Stimulated activated CD8-positive, alpha-beta memory T cell treated with anti-CD3 and anti-CD28 coated beads, Interleukin-2, amount 100 ng/mL, for 1 hour (primary cell): ENCODE data around the gene SGCA.

Source experiments
- DNase-seq, 2 donors: peaks; one replicate each; pipeline ENCODE4 v3.0.0-alpha.2; 2020; ENCODE audit warnings: low read depth in 2 of 2

Gene SGCA

GRCh38 chr17:50166518-50167181 is 845 bp downstream of the SGCA start:
- DNase-seq: no peak

- no peak for DNase-seq
Observed at GRCh38 chr17:50167371-50167770, 1.6 kb downstream of the SGCA start.

GRCh38 chr17:50168319-50168718 is 2.5 kb downstream of the SGCA start:
- DNase-seq: no peak

GRCh38 chr17:50169121-50169764 is 3.4 kb downstream of the SGCA start:
- DNase-seq: peak in 1 of 2 donors; percentile 37

- no peak for DNase-seq
Observed at GRCh38 chr17:50169881-50170459, 4.2 kb downstream of the SGCA start.

- no peak for DNase-seq
Observed at GRCh38 chr17:50170662-50171370, 5.0 kb downstream of the SGCA start.

GRCh38 chr17:50171371-50172071 is 5.7 kb downstream of the SGCA start:
- no peak for DNase-seq

- no peak for DNase-seq
Observed at GRCh38 chr17:50172130-50172529, 6.3 kb downstream of the SGCA start.

GRCh38 chr17:50172936-50173334 is 7.1 kb downstream of the SGCA start:
- no peak for DNase-seq

GRCh38 chr17:50173335-50173941 is 7.6 kb downstream of the SGCA start:
- DNase-seq: no peak

GRCh38 chr17:50174444-50174843 is 8.6 kb downstream of the SGCA start:
- DNase-seq: no peak

- DNase-seq: no peak
Observed at GRCh38 chr17:50175035-50175807, 9.4 kb downstream of the SGCA start.

GRCh38 chr17:50176559-50177357 is 11.0 kb downstream of the SGCA start:
- DNase-seq: no peak

- DNase-seq: no peak
Observed at GRCh38 chr17:50177476-50177875, 11.7 kb downstream of the SGCA start.

GRCh38 chr17:50177983-50178834 is 12.4 kb downstream of the SGCA start:
- peak in 1 of 2 donors; percentile 24 for DNase-seq

GRCh38 chr17:50180111-50180510 is 14.3 kb downstream of the SGCA start:
- DNase-seq: no peak

GRCh38 chr17:50180620-50181019 is 14.8 kb downstream of the SGCA start:
- DNase-seq: no peak

GRCh38 chr17:50181144-50181543 is 15.3 kb downstream of the SGCA start:
- DNase-seq: no peak
